GM18951 (cell line): ENCODE measurements around the gene BRINP3.

Source experiments
- POLR2A ChIP-seq: IDR thresholded peaks from 4 replicates; pipeline ENCODE4 v1.6.1; 2011; ENCODE audit warnings: mild to moderate bottlenecking; ENCODE audit not compliant: insufficient read length, insufficient read depth; ENCODE audit errors: extremely low read depth
- in situ Hi-C: fragments of 300-500 bp; cut with MboI; formaldehyde crosslinking; loops from one replicate; pipeline ENCODE4 v1.12.0; 2022; ENCODE audit warnings: low sequenced_read_pairs, mixed read lengths, inconsistent platforms; ENCODE audit not compliant: unreplicated experiment

The BRINP3 gene

DNA sequence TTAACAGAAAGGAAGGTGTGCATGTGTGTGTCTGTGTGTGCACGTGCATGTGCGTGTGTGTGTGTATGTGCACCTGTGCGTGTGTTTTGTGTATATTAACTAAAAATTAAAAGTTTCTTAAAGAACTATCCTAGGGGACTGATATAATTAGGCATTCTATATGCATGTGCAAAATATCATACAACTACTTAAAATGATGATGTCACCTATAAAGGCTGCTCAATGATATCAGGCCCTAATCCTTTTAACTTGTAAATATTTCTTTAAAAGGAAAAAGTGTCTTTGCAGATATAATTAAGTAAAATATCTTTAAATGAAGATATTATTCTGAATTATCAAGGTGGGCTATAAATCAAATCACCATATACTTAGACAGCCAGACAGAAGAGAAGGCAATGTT, 64.5 kb downstream of the BRINP3 start:
- in situ Hi-C loops: no loop called here
- no peak for TF ChIP-seq POLR2A

GRCh38 chr1:190403402-190403801, 74.3 kb downstream of the BRINP3 start:
- no peak for TF ChIP-seq POLR2A
- in situ Hi-C loops: no loop called here

- no peak for TF ChIP-seq POLR2A
- in situ Hi-C loops: no loop called here
Observed at GRCh38 chr1:190399233-190399632, 78.4 kb downstream of the BRINP3 start.

DNA sequence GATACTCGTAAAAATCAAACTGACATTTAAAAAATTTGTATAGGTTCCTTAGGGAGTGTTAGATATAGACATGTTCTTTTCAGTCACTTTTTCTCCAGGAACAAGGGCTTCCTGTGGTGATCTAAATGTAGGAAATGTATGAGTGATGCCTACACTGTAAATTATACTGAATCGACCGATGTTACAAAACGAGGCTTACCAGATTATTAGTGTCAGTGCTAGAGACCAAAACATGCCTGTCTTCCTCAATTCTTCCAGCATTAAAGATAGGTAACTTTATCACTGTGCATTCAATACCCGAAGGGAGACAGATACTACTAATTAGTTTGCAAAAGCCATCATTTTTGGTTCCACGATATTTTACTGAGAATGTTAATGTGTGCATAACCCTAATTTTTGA, 86.1 kb downstream of the BRINP3 start:
- no peak for TF ChIP-seq POLR2A
- in situ Hi-C loops: no loop called here

GRCh38 chr1:190377991-190378390, 99.7 kb downstream of the BRINP3 start:
- in situ Hi-C loops: no loop called here
- TF ChIP-seq POLR2A: no peak

GRCh38 chr1:190377294-190377693, 100.4 kb downstream of the BRINP3 start:
- in situ Hi-C loops: no loop called here

GRCh38 chr1:190376044-190376443, 101.6 kb downstream of the BRINP3 start:
- no peak for TF ChIP-seq POLR2A

More at GRCh38 chr1:190377294-190377693, 100.4 kb downstream of the BRINP3 start:
- TF ChIP-seq POLR2A: no peak

DNA sequence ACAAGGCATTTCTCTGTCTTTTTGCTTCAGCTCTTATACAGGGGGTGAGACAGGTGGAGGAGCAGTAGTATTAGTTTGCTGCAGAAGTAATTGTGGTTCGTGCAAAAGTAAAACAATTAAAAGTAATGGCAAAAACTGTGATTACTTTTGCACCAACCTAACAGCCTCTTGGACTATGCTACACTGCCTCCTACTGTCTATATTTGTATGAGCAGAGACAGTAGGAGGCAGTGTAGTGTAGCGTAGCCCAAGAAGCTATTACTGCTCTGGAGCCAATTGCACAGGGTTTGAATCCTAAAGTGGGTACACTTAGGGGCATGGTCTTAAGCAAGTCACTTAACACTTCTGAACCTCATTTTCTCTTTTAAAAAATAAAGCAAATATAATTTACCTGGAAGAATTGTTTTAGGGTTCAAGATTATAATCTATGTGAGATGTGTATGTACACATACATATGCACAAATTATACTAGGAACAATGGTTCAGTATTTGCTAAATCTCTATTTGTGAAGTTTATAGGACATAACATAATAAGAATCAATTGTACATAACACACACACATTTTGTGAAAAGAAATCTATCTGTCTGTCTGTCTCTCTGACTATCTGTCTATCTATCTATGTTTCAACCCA, 103.8 kb downstream of the BRINP3 start:
- in situ Hi-C loops: no loop called here
- TF ChIP-seq POLR2A: no peak

More at GRCh38 chr1:190376044-190376443, 101.6 kb downstream of the BRINP3 start:
- in situ Hi-C loops: no loop called here

GRCh38 chr1:190367200-190367599, 110.5 kb downstream of the BRINP3 start:
- no peak for TF ChIP-seq POLR2A
- in situ Hi-C loops: no loop called here

- in situ Hi-C loops: no loop called here
- TF ChIP-seq POLR2A: no peak
Observed at GRCh38 chr1:190365283-190365682, 112.4 kb downstream of the BRINP3 start.

GRCh38 chr1:190353538-190354101, 124.0 kb downstream of the BRINP3 start:
- in situ Hi-C loops: no loop called here

DNA sequence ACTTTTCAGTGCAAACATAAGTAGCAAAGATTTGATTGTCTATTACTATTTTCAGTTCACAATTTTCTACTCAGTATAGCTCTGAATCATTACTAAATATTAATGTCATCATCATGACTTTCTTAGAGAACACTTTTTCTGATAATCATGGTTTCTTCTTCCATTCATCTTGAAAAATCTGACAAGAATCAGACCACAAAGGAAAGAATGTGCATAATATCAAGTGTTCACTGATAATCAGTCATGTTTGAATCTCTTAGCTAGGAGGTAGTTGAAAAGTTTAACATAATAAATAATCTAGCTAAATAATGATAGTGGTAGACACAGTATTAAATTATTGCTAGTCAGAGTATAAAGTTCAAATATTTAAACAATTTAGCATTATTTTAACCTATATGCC, 133.2 kb downstream of the BRINP3 start:
- TF ChIP-seq POLR2A: no peak
- in situ Hi-C loops: no loop called here

More at GRCh38 chr1:190353538-190354101, 124.0 kb downstream of the BRINP3 start:
- TF ChIP-seq POLR2A: no peak

DNA sequence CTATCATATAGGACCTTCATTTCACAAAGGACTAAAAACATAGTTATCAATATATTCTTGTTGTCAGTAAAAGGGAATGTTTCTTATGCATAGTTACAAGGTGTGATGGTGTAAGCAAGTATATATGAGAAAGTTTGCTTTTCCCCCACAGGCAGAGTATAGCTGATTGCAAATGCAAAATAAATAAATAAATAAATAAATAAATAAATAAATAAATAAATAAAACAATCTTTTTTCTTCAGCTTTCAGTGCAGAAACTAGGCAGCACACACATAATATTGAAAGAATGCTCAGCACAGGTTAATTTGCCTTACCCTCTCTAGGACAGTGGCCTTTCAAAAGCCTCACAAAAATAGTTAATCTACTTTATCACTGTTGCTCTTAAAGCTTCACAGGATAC, 138.8 kb downstream of the BRINP3 start:
- no peak for TF ChIP-seq POLR2A
- in situ Hi-C loops: no loop called here

DNA sequence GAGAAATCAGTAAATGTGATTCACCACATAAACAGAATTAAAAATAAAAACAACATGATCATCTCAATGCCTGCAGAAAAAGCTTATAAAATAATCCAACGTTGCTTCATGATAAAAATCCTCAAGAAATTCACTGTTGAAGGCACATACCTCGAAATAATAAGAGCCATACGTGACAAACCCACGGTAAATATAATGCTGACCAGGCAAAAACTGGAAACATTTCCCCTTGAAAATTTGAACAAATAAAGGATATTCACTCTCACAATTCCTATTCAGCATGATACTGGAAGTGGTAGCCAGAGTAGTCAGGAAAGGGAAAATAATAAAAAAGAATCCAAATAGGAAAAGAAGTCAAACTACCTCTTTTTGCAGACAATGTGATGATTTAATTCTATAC, 148.8 kb downstream of the BRINP3 start:
- TF ChIP-seq POLR2A: no peak
- in situ Hi-C loops: no loop called here

- in situ Hi-C loops: no loop called here
- no peak for TF ChIP-seq POLR2A
Observed at GRCh38 chr1:190328361-190328760, 149.3 kb downstream of the BRINP3 start.

DNA sequence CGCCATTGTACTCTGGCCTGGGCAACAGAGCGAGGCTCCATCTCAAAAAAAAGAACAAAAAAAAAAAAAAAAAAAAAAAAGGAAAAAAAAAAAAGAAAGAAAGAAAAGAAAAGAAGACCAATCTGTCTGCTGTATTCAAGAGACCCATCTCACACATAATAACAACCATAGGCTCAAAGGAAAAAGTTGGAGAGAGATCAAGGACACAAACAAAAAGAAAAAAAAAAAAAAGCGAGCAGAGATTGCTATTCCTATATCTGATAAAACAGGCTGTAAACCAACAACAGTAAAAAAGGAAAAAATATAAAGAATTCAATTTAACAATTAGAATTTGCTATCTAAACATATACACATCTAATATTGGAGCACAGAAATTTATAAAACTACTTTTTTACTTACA, 150.4 kb downstream of the BRINP3 start:
- in situ Hi-C loops: no loop called here
- no peak for TF ChIP-seq POLR2A
